GM21576 (cell line): Measurements from ENCODE around the gene VAV3.
"Not testable (repeated sequence)": the region's sequence is repeated elsewhere in the genome, so short reads cannot be mapped to it uniquely, and the experiment has no call there.

Experiments
- ATAC-seq: cut with Tn5 transposase; IDR thresholded peaks from one replicate; pipeline ENCODE4 v1.9.1; 2021; ENCODE audit warnings: mild to moderate bottlenecking, moderate library complexity; ENCODE audit not compliant: unreplicated experiment

The VAV3 gene

DNA sequence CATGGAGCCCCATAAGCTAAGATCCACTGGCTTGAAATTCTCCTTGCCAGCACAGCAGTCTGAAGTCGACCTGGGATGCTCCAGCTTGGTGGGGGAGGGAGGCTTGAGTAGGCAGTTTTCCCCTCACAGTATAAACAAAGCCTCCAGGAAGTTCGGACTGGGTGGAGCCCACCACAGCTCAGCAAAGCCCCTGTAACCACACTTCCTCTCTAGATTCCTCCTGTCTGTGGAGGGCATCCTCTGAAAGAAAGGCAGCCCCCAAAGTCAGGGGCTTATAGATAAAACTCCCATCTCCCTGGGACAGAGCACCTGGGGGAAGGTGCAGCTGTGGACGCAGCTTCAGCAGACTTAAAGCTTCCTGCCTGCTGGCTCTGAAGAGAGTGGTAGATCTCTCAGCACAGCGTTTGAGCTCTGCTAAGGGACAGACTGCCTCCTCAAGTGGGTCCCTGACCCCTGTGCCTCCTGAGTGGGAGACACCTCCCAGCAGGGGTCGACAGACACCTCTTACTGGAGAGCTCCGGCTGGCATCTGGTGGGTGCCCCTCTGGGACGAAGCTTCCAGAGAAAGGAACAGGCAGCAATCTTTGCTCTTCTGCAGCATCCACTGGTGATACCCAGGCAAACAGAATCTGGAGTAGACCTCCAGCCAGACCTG lies 120.3 kb downstream of the VAV3 start:
- not testable (repeated sequence) for ATAC-seq

GRCh38 chr1:107843989-107844388 lies 121.0 kb downstream of the VAV3 start:
- ATAC-seq, result no peak

DNA sequence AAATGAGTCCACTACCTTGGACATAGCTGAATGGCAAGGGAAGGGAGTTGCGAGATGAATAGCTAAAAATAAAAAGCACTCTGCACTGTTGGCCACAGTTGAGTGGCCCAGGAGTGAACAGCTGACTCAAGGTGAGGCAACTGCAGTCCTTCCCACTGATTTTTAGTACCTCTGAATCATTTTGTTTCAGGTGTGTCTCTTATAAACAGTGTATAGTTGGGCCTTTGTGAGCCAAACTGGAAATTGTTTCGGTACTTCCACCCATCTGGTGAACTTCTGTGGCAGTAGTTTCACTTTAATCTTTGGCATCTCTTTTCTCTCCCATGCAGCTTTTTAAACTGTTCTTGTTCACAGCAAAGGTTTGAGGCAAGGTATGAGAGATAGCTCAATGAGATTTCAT lies 122.7 kb downstream of the VAV3 start:
- no peak for ATAC-seq

GRCh38 chr1:107840725-107841124 lies 124.3 kb downstream of the VAV3 start:
- no peak for ATAC-seq

GRCh38 chr1:107838056-107838455 lies 126.9 kb downstream of the VAV3 start:
- no peak for ATAC-seq

- no peak for ATAC-seq
Measured at GRCh38 chr1:107835151-107835670, 129.8 kb downstream of the VAV3 start.

DNA sequence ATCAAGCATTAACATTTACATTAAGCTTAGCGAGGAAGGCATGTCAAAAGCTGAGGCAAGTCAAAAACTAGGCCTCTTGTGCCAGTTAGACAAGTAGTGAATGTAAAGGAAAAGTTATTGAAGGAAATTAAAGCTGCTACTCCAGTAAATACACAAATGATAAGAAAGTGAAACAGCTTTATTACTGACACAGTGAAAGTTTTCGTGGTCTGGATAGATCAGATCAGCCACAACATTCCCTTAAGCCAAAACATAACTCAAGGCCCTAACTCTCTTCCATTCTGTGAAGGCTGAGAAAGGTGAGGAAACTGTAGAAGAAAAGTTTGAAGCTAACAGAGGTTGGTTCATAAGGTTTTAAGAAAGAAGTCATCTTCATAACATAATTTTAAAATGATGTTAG lies 131.9 kb downstream of the VAV3 start:
- ATAC-seq, result no peak

DNA sequence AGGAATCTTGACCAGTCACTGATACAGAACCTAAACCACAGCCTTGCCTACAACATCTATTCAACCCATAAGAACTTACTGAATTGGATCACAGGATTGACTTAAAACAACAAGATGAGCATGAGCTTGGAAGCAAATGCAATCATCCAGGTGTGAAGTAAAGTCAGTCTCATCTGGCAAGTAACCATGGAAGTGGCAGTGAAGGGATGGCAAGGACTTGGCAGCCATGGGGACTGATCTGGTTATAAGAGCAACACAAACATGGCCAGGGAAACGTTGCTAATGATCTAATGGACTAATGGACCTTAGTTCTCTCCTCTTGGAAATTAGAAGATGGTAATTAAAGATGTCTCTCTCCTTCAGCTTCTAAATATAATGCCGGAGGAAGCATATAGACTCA lies 133.1 kb downstream of the VAV3 start:
- no peak for ATAC-seq

DNA sequence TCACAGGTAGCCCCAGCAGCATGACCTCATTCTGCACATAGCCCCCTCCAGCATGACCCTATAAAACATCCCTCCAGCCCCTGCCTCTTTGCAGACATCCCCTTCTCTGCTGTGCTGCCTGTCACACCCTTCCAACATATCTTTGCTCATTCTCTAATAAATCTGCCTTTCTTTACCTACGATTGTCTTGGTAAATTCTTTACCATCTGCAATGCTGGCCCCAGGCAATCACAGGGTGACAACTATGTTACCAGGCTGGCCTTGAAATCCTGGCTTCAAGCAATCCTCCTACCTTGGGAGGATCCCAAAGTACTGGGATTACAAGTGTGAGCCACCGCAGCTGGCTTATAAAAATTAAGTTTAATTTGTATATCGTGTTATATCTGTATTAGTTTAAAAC lies 134.5 kb downstream of the VAV3 start:
- ATAC-seq, result no peak

GRCh38 chr1:107830075-107830474 lies 134.9 kb downstream of the VAV3 start:
- no peak for ATAC-seq

GRCh38 chr1:107829036-107829770 lies 135.8 kb downstream of the VAV3 start:
- ATAC-seq, result no peak

DNA sequence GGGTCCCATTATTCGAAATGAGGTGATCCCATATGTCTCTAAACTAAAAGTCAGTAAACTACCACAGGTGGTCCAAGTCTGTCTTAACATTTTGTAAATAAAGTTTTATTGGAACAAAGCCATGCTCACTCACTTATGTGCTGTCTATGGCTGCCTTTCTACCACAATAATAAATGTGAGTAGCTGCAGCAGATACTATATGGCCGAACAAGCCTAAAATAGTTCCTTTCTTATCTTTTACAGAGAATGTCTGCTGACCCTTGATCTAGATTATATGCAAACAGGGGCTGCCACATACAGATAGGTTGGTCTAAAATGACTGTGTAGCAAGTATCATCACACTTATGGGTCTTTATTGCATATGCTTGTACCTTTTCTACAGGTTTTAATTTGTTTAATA lies 140.0 kb downstream of the VAV3 start:
- no peak for ATAC-seq

DNA sequence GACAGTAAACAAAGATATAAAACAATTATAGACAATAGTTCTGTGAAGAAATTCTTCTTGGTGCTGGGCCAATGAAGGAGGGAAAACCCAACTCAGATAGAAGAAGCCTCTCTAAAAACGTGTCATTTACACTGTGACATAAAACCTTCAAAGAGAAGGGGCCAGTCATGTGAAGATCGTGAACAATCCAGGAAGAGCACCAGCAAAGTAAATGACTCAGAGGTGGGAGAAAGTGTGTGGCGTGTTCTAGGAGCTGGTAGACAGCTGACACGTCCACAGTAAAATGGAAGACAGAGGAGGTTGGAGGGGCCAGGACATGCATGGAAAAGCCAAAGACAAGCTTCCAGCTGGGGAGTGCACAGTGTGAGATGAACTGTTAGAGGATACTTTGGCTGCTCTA lies 143.6 kb downstream of the VAV3 start:
- no peak for ATAC-seq

DNA sequence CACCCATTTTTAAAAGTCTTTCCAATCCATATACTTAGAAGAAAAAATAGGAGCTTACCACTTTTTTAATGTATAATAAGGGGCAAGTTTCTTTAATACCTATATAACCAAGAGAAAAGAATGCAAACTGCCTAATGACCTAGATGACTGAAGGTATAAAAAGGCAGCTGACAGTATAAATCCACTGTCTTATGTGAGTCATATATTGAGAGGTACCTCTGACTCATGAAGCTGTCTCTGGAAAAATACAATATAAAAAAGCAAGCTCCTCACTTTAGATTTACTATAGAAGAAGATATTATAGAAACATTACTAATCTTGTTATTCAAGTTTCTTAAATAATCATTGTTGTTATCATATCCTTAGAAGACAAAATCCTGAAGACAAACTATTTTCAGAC lies 144.2 kb downstream of the VAV3 start:
- ATAC-seq, result no peak

DNA sequence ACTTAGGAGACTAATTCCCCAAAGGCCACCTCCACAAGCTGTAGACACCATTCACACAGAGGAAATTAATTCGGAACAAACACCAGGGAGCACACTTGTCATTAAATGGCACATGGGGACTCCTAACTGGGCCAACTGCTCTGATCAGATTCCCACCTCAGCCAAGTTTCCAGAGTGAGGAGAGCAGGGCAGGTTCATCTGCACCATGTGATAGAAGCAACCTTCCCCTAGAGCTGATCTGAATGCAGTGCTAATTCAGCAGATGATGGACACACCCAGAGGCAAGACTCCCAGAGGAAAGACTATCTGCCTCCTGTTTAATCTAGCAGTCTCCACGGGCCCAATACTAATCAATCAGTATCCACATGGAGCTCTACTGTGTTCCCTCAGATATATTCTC lies 147.0 kb downstream of the VAV3 start:
- ATAC-seq, result no peak

GRCh38 chr1:107817206-107817605 lies 147.8 kb downstream of the VAV3 start:
- no peak for ATAC-seq

DNA sequence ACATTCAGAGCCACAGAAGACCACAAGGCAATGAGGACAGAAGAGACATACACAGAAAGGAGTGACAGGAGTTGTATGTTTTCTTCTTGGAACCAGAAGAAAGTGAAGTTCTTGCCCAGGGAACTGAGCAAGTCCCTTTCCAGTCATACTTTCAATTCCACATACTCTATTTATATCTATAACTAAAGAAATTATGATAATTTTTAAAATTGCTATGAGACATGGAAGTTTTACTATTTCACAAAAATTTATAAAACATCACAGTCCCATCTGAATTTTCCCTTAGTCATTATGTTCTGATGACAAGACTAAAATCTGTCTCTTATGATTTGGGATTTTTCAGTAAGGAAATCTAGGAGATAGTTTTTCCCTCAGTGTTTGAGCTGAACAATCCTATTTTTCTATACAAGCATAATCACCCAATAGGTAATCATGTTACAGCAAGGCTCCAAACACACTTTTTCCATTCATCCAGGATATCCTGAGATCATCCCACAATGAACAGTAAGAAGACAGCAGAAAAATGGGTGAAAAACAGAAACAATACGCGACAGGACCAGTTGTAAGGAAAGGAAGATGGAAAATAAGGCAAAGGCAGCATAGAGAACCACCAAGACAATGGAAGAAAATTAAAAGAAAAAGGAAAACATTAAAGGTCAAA lies 154.6 kb downstream of the VAV3 start:
- ATAC-seq, result no peak

DNA sequence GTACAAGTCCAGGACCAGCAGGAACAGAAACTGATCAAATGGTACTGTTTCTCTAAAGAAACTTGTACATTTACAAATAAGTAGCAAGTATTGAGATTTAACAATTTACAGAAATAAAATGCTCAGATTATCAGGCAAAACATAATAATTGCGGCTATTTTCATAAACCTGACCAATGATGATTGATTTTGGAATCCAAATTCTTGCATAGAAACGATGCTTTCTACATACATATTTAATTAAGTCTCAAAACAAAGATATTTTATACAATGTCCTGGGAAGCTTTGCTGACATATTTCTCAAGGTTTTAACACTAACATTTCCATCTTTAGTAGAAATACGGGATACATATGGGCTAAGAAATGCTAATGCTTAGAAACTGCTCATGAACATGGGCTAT lies 157.1 kb downstream of the VAV3 start:
- no peak for ATAC-seq

- no peak for ATAC-seq
Measured at GRCh38 chr1:107807405-107807804, 157.6 kb downstream of the VAV3 start.

DNA sequence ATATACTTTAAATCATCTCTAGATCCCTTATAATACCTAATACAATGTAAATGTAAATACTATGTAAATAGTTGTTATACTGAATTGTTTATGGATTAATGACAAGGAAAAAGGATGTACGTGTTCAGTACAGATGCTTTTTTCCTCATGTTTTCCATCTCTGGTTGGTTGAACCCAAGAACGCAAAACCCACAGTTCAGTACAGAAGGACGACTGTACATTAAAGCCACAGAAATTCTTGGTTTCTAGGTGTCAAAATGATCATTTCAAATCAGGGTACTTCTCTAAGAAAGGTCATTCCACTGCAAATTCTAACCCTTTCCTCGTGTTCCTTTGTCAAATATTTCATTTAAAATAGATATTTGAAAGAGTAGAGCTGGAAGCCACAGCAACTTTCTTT lies 158.1 kb downstream of the VAV3 start:
- no peak for ATAC-seq

GRCh38 chr1:107804741-107805140 lies 160.2 kb downstream of the VAV3 start:
- no peak for ATAC-seq

DNA sequence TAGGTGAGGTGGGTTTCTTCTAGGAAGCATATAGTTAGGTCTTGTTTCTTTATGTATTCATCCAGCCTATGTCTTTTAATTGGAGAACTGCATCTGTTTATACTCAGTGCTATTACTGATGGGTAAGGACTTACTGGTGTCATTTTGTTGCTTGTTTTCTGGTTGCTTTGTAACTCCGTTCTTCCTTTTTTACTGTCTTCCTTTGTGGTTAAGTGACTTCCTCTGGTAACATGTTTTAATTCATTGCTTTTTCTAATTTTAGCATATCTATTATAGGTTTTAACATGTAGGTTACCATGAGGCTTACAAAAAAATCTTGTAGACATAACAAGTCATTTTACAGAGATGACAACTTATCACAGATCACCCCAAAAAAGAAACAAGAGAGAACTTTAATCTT lies 160.8 kb downstream of the VAV3 start:
- no peak for ATAC-seq
